HepG2 (cell line): ENCODE results near the gene NF2. TPM values are rescaled to one million over a fixed set of nuclear protein-coding genes. Genes with fewer than 3 reads are reported as not detected.

ENCODE experiments used
- ATF7 ChIP-seq, 2 experiments: fragments of 450-650 bp in 1 of 2; sonication (generic) in 1 of 2; formaldehyde crosslinking in 1 of 2; IDR thresholded peaks; 2 replicates each; pipeline versions ENCODE4 v1.4.0 to v1.6.1; 2016 to 2020; ENCODE audit warnings: antibody characterized with exemption in 1 of 2, mild to moderate bottlenecking in 1 of 2, missing genetic modification reagents in 1 of 2
- CBX1 ChIP-seq: IDR thresholded peaks from one replicate; pipeline ENCODE4 v1.6.1; 2016; ENCODE audit warnings: antibody characterized with exemption, low read depth
- CENPBD1 ChIP-seq: sonication (generic); formaldehyde crosslinking; IDR thresholded peaks from 2 replicates; pipeline ENCODE4 v1.8.0; 2022; ENCODE audit warnings: missing genetic modification reagents, low read depth, mild to moderate bottlenecking, borderline replicate concordance
- IRX3 ChIP-seq: sonication (generic); formaldehyde crosslinking; IDR thresholded peaks from 2 replicates; pipeline ENCODE4 v1.8.1; 2023; ENCODE audit warnings: mild to moderate bottlenecking, low read depth, missing genetic modification reagents, borderline replicate concordance
- MIER2 ChIP-seq: IDR thresholded peaks from 2 replicates; pipeline ENCODE4 v1.6.1; 2016; ENCODE audit warnings: missing biosample characterization, missing genetic modification reagents
- MYC ChIP-seq: sonication (generic); formaldehyde crosslinking; IDR thresholded peaks from 2 replicates; pipeline ENCODE4 v1.9.0; 2021; ENCODE audit warnings: missing genetic modification reagents, borderline replicate concordance
- RERE ChIP-seq: IDR thresholded peaks from 2 replicates; pipeline ENCODE4 v1.6.1; 2016; ENCODE audit warnings: low read depth, missing genetic modification reagents, missing compliant biosample characterization
- SAP130 ChIP-seq: IDR thresholded peaks from 2 replicates; pipeline ENCODE4 v1.6.1; 2016; ENCODE audit warnings: low read depth
- SOX13 ChIP-seq, 3 experiments: fragments of 450-650 bp in 1 of 3; sonication (generic) in 1 of 3; formaldehyde crosslinking in 1 of 3; IDR thresholded peaks in 2 of 3; conservative IDR thresholded peaks in 1 of 3; 2 replicates each; pipeline versions ENCODE4 v1.5.0 to v1.6.1; 2016 to 2020; ENCODE audit warnings: antibody characterized with exemption in 1 of 3, mild to moderate bottlenecking in 1 of 3, missing compliant biosample characterization in 1 of 3, missing genetic modification reagents in 1 of 3, moderate library complexity in 1 of 3
- STAT5B ChIP-seq: sonication (generic); formaldehyde crosslinking; IDR thresholded peaks from 2 replicates; pipeline ENCODE4 v1.4.0; 2020; ENCODE audit warnings: missing genetic modification reagents
- ZGPAT ChIP-seq: IDR thresholded peaks from 2 replicates; pipeline ENCODE4 v1.6.1; 2016; ENCODE audit warnings: mild to moderate bottlenecking
- ZNF280B ChIP-seq: sonication (generic); formaldehyde crosslinking; IDR thresholded peaks from 2 replicates; pipeline ENCODE4 v1.5.0; 2020; ENCODE audit warnings: missing genetic modification reagents, mild to moderate bottlenecking, borderline replicate concordance
- ZNF382 ChIP-seq: sonication (generic); formaldehyde crosslinking; IDR thresholded peaks from 2 replicates; pipeline ENCODE4 v1.5.0; 2020; ENCODE audit warnings: missing genetic modification reagents, mild to moderate bottlenecking, borderline replicate concordance
- ZNF44 ChIP-seq: sonication (generic); formaldehyde crosslinking; IDR thresholded peaks from 2 replicates; pipeline ENCODE4 v1.5.1; 2020; ENCODE audit warnings: mild to moderate bottlenecking, missing genetic modification reagents
- ZNF546 ChIP-seq: sonication (generic); formaldehyde crosslinking; conservative IDR thresholded peaks from 2 replicates; pipeline ENCODE4 v1.8.1; 2023; ENCODE audit warnings: mild to moderate bottlenecking, missing genetic modification reagents
- ZNF598 ChIP-seq: sonication (generic); formaldehyde crosslinking; IDR thresholded peaks from 2 replicates; pipeline ENCODE4 v1.5.1; 2020; ENCODE audit warnings: mild to moderate bottlenecking, missing genetic modification reagents, borderline replicate concordance
- ZNF773 ChIP-seq: sonication (generic); formaldehyde crosslinking; IDR thresholded peaks from 2 replicates; pipeline ENCODE4 v1.4.0; 2020; ENCODE audit warnings: missing genetic modification reagents, borderline replicate concordance
- ZNF879 ChIP-seq: sonication (generic); formaldehyde crosslinking; IDR thresholded peaks from 2 replicates; pipeline ENCODE4 v1.8.1; 2023; ENCODE audit warnings: missing genetic modification reagents
- ZSCAN20 ChIP-seq: sonication (generic); formaldehyde crosslinking; IDR thresholded peaks from 2 replicates; pipeline ENCODE4 v1.4.0; 2020; ENCODE audit warnings: missing genetic modification reagents, mild to moderate bottlenecking, borderline replicate concordance
- polyA plus RNA-seq, 8 experiments: library from polyadenylated mRNA; depleted of rRNA in 3 of 8; stranded (reverse) in 7 of 8; unstranded in 1 of 8; fragments of >200 nt; fragmentation: Illumina TruSeq in 4 of 8; extraction: Trizol in 4 of 8; gene quantifications; 2 replicates each; pipeline versions ENCODE4 v1.2.1 to v1.2.3, GENCODE V29; 2011 to 2016; ENCODE audit warnings: low read depth in 4 of 8, missing spikeins in 1 of 8, mixed read lengths in 1 of 8; ENCODE audit not compliant: insufficient read depth in 1 of 8
- total RNA-seq, 5 experiments: library from RNA; depleted of rRNA; stranded (reverse); fragments of >200 nt; fragmentation: Illumina TruSeq; extraction: Trizol; gene quantifications; 2 replicates each; pipeline ENCODE4 v1.2.3, GENCODE V29; 2016; ENCODE audit warnings: low read depth in 1 of 5

Gene NF2
- total and polyA plus RNA-seq, 2 of the 13 experiments (the other 11 are each of a cell fraction or from before 2014, with no cell fraction given), result 9.3 to 33.3 TPM

- TF ChIP-seq MYC (peak; percentile 88), IRX3 (CRISPR knock-in tag) (no peak), ATF7 (IDR thresholded peaks at IDR 0.05) (no peak), ATF7 (CRISPR knock-in tag; IDR thresholded peaks at IDR 0.05) (no peak), RERE (CRISPR knock-in tag) (0 out of 2 replicates have a peak, but pooled peaks have one; percentile 20), ZNF44 (CRISPR knock-in tag) (no peak), ZGPAT (CRISPR knock-in tag) (peak; percentile 44; the same call in 1 of the 2 replicates), ZNF546 (CRISPR knock-in tag) (no peak), SOX13 (IDR thresholded peaks at IDR 0.05) (no peak), SOX13 (CRISPR knock-in tag; conservative IDR thresholded peaks at IDR 0.05 in 1 of 2, IDR thresholded peaks at IDR 0.05 in 1 of 2) (peak in 1 of 2 experiments; percentile 24; a peak in 1 of 4 replicates), CENPBD1 (no peak), ZNF773 (CRISPR knock-in tag) (no peak), MIER2 (CRISPR knock-in tag) (no peak), ZNF382 (CRISPR knock-in tag) (no peak), SAP130 (0 out of 2 replicates have a peak, but pooled peaks have one; percentile 41), ZNF598 (CRISPR knock-in tag) (peak; percentile 69; the same call in 1 of the 2 replicates), ZNF879 (CRISPR knock-in tag) (no peak), CBX1 (no peak), ZSCAN20 (CRISPR knock-in tag) (0 out of 2 replicates have a peak, but pooled peaks have one; percentile 66), STAT5B (CRISPR knock-in tag) (no peak), ZNF280B (CRISPR knock-in tag) (no peak)
These were observed 34.3 kb upstream of the NF2 start (continued) for GRCh38 chr22:29569011-29569678.
